RPMI8226 (cell line): ENCODE data around the gene HOXC13.

Source experiments
- DNase-seq: peaks from one replicate; pipeline ENCODE4 v3.0.0-alpha.2; 2015

Gene HOXC13

GRCh38 chr12:53982648-53983567, 44.3 kb downstream of the HOXC13 start:
- no peak for DNase-seq

GRCh38 chr12:53983568-53983949, 44.9 kb downstream of the HOXC13 start:
- no peak for DNase-seq

GRCh38 chr12:53983950-53984572, 45.4 kb downstream of the HOXC13 start:
- no peak for DNase-seq

- DNase-seq: peak; percentile 83
Measured at GRCh38 chr12:53984901-53985691, 46.5 kb downstream of the HOXC13 start, which contains the start of gene HOXC10. HOXC10 (plus strand) TSS chr12:53985146; CDS start chr12:53985260, 114 bp downstream.

- DNase-seq: no peak
Measured at GRCh38 chr12:53985692-53985993, 47.0 kb downstream of the HOXC13 start.

GRCh38 chr12:53985994-53986685, 47.5 kb downstream of the HOXC13 start:
- DNase-seq: no peak

GRCh38 chr12:53986686-53987483, 48.3 kb downstream of the HOXC13 start:
- no peak for DNase-seq

- DNase-seq: no peak
Measured at GRCh38 chr12:53987787-53988230, 49.2 kb downstream of the HOXC13 start.

- DNase-seq: no peak
Measured at GRCh38 chr12:53988541-53989226, 50.1 kb downstream of the HOXC13 start.

GRCh38 chr12:53989227-53990113, 50.8 kb downstream of the HOXC13 start:
- peak; percentile 75 for DNase-seq

- DNase-seq: no peak
Measured at GRCh38 chr12:53990311-53991076, 51.9 kb downstream of the HOXC13 start.

- no peak for DNase-seq
Measured at GRCh38 chr12:53991077-53991460, 52.4 kb downstream of the HOXC13 start.

- DNase-seq: no peak
Measured at GRCh38 chr12:53992377-53992889, 53.8 kb downstream of the HOXC13 start.

GRCh38 chr12:53993162-53994008, 54.8 kb downstream of the HOXC13 start:
- DNase-seq: no peak

- DNase-seq: no peak
Measured at GRCh38 chr12:53994009-53994263, 55.3 kb downstream of the HOXC13 start.

- no peak for DNase-seq
Measured at GRCh38 chr12:53994264-53995001, 55.8 kb downstream of the HOXC13 start.

GRCh38 chr12:53995002-53995377, 56.4 kb downstream of the HOXC13 start:
- DNase-seq: no peak
